TTC549 (cell line): ENCODE data around the gene PDCD1.
"Not testable (repeated sequence)": the region's sequence is repeated elsewhere in the genome, so short reads cannot be mapped to it uniquely, and the experiment has no call there.

Source experiments
- FAIRE-seq: peaks from 2 replicates; lab custom pipeline; 2012; peaks lifted over from hg19 to GRCh38; lab: Jason Lieb, UNC

Gene PDCD1

DNA sequence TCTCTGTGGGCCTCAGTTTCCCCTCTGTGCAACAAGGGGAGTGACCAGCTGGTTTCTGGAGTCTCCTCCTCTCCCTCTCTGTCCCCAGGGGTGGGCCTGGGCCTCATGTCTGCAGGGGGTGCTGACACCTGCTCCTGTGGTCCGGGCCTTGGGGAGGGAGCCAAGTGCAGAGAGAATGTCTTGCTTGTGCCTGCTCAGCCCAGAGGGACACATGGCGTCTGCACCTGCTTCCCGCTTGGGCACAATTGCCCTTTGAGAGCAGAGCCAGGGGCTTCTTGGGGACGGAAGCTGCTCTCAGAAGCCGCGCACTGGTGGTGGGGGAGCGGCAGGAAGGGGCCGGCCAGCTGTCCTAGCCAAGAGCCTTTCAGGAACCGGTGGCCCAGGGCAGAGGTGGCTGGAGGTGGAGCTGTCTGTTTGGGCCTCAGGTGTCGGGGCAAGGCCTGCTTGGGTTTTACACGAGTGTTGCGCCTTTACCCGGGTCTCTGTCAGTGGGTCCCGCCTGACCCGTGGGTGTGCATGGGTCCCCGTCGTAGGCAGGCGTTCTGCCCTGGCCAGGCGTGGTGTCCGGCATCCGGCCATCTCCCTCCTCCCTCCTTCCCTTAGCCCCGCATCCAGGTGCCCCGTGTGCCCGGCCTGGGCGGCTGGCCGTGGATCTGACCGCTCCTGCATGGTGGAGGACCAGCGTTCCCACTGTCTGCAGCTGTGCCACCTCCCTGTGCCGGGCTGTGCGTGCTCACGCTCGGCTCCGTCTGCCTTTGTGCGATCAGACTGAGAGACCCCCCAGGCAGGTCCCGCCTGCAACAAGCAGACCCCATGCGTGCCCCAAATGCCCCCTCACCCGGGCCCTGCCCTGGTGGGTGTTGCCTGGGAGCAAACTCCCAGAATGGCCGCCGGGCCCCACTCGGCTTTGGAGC, 45.7 kb downstream of the PDCD1 start:
- no peak for FAIRE-seq

DNA sequence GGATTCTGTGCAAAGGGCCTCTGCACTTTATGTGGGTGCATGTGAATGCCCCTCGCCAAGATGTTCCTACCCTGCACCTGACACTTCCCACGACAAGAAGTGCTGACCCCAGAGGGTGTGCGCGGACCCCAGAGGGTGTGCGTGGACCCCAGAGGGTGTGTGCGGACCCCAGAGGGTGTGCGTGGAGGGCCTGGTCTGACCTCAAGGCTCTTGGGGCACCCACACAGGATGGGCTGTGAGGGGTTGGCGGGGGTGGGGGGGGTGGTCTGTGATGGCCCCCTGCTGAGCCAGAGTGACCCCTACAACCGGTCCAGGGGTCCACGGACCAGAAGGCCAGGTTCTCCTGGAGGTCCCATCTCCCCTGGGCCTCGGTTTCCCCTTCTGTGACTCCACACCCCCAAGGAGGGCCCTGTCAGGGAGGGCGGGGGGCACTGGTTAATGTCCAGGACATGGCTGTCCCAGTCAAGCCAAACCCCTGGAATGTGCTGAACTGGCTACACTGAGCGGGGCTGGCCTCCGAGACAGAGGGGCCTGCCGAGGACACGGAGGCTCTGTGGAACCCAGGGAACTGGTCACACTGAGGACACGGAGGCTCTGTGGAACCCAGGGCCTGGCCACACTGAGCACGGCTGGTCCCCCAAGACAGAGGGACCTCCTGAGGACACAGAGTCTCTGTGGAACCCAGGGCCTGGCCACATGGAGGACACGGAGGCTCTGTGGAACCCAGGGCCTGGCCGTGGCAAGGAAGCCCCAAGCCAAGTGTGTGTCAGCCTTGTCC, 46.6 kb downstream of the PDCD1 start:
- no peak for FAIRE-seq

DNA sequence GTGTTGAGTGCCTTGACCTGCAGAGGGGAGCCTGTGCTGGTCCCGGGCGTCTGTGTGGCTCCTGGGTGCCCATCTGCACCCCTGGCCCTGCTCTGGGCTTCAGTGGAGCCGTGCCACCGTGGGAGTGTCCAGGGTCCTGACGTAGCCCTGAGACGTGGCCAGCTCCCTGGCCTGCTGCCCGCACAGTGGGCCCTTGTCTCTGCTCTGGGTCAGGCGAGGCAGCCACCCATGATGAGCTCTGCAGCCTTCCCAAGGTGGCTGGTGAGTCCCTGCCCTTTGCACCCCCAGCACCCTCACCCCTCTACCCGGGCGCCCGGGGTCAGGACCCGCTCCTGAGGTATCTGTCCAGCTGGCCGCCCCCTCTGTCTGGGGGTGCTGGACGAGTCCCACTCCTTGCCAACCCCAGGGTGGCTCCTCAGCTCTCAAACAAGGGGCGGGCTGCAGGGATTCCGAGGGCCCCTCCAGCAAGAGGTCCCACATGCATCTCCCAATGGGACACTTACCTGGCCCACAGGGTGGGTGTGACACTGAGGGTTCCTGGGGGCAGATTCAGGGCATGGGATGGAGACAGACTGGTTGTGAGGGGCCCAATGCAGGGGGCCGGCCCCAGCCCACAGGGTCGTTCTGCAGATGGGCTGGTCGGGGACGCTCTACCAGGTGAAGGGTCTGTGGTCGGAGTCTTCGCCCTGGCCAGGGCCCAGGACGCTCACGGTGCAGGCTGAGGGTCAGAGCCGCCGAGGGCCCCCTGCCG, 47.3 kb downstream of the PDCD1 start:
- no peak for FAIRE-seq

DNA sequence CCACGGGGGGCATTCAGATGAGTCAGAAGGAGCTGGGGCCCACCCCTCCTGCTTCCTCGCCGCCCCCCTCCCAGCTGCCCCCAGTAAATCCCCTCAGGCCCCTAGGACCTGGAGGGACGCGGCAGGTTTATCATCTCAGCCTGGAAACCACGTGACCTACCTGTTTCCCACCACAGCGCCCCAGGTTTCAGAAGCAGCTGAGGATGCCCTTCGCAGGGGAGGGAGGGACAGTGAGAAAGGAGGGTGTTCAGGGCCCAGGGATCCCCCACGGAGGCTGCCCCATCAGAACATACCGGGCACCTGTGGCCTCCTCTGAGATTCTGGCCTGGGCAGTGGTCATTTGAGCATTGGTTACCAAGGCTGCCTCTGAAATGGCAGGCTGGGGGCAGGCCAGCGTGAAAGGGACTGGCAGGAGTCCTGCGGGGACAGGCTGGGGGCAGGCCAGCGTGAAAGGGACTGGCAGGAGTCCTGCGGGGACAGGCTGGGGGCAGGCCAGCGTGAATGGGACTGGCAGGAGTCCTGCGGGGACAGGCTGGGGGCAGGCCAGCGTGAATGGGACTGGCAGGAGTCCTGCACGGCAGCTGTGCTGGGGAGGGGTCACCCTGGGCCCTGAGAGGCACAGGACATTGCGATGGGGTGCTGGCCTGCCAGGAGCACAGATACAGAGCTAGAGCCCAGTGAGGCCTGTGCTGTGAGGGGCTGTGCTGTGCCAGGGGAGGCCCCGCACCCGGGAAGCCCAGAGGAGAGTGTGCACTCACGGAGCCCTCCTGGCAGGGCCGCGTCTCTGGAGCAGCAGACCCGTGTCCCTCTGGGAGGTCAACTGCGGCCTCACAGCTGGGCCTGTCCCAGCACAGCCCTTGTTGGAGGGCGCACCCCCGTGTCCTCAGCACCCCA, 48.1 kb downstream of the PDCD1 start:
- no peak for FAIRE-seq

DNA sequence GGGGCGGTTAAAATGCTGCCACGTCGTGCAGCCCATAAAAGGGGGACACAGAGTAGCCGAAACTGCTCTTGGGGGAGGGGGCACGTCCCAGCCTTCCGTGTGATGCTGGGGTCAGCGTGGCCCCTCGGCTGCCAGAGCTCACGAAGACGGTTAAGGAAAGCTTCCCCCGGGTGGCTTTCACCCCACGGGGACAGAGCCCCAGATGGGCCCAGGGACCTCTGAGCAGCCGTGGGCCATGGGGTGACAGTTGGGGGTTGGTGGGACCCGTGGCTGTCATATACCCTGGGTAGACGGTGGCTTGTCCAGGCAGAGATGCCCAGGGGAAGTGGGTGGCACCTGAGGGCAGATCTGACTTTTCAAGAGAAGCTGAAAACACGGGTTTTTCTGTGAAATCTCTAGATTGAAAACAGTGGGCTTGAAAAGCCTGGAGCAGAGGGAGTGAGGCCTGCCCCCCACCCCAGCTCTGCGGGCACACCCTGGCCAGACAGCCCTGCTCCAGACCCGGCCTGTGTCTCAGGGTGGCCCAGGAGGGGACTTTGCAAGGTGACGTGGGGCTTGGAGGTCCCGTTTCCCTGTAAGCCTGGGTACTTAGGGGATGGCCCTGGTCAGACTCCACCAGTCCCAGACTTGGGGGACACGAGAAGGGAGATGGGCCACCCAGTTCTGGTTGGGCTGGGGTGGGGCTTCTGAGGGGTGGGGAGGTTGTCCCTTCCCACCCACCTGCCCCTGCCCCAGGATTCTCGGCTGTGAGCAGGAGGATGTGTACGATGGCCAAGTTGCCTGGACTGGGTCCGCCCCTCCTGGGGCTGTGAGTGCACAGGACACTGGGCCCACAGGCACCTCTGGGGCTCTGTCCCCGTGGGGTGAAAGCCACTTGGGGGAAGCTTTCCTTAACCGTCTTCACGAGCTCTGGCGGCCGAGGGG, 49.0 kb downstream of the PDCD1 start:
- FAIRE-seq, result no peak

DNA sequence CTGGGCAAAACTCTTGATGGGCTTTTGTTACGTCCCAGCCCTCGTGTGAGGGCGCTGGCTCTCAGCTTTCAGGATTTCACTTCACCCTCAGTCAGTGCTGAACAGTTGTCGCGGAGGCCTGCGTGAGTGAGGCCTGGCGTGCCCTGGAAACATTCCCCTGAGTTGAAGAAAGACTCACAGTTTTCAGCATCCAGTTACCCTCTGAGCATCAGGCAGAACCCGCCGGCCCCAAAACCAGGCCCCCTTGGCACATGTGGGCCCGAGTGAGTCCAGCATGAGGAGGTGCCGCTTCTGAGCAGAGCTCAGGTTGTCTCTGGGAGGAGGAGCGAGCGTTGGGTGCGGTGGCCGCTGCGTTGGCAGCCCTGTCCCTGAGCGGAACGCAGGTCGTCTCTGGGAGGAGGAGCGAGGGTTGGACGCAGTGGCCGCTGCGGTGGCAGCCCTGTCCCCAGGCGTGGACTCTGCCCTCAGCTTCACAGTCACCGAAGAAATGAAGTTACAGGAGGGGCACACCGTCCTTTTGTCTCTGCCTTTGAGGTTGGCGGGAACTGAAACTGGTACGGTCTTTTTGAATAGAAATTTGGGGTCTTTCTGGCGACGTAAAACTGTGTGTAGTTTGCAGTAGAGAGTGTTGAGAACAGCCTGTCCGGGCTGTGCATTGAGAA, 49.8 kb downstream of the PDCD1 start, which contains the start of gene NEU4:
TSS of gene NEU4 (plus strand) at position 473 of the 662 bp plus-strand sequence. CDS start 5,292 bp downstream, outside the sequence.
- FAIRE-seq, result no peak

DNA sequence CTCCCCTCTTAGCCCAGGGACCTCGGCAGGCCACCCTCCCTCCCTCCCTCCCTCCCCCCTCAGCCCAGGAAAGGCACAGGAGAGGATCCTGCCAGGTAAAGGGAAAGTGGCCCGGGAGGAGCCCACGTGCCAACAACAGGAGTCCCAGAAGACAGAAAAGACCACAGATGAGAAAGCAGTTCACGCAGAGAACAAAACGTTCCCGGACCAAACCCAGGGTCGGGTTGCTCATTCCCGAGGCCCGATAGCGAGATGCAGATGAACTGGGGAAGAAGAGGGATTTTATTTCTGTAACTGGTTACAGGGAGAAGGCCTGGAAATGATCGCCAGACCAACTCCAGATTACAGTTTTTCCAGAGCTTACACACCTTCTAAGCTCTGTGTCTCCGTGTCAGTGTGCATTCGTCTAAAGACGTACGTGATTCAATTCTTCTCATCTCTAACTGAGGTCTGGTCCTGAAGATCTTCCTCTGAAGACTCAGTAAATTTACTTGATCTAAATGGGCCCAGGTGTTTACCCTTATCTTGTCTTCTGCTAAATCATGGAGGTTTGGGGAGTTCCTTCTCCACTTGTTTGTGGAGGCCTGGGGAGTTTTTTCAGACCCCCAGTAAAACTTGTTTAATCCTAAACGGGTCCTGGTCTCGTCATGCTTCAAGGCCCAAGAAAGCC, 50.5 kb downstream of the PDCD1 start:
- no peak for FAIRE-seq

DNA sequence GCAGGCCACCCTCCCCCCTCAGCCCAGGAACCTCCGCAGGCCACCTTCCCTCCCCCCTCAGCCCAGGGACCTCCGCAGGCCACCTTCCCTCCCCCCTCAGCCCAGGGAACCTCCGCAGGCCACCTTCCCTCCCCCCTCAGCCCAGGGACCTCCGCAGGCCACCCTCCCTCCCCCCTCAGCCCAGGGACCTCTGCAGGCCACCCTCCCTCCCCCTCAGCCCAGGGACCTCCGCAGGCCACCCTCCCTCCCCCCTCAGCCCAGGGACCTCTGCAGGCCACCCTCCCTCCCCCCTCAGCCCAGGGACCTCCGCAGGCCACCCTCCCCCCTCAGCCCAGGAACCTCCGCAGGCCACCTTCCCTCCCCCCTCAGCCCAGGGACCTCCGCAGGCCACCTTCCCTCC, 52.5 kb downstream of the PDCD1 start:
- not testable (repeated sequence) for FAIRE-seq

DNA sequence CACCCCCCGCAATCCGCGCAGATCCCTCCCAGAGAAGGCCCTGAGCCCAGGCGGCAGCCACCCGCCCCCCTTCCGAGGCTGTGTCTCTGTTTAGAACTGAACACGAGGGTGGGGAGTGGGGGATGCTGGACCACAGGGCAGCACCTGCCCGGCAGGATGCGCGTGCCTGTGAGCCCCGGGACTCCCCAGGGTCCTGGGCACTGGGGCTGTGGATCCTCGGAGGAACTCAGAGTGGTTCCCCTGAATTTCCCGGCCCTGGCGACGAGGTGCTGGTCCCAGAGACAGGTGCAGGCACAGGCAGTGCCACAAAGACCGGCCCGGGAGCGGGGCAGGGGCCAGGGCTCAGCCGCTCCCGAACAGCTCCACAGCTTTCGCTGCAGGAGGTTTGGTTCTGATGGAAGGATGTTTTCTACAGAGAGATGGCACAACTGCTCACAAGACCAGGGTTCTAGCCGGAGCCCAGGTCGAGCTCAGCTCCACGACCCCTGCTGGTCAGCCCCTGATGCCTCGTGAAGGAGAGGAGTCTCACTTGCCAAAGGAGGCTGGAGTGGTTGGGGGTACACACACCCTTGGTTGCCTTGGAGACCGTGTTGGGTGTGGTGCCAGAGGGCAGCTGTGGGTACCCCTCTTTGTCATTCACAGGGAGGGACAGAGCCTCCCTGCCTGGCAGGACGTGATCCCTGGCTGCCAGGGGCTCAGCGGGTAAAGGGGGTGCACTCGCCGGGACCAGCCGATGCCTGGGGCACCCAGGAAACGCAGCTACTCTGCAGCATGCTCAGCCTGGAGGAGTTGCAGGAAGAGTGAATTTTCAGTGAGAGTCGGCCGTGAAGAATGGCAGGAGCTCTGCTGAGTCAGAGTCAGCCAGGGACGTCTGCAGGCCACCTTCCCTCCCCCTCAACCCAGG, 54.1 kb downstream of the PDCD1 start:
- no peak for FAIRE-seq

DNA sequence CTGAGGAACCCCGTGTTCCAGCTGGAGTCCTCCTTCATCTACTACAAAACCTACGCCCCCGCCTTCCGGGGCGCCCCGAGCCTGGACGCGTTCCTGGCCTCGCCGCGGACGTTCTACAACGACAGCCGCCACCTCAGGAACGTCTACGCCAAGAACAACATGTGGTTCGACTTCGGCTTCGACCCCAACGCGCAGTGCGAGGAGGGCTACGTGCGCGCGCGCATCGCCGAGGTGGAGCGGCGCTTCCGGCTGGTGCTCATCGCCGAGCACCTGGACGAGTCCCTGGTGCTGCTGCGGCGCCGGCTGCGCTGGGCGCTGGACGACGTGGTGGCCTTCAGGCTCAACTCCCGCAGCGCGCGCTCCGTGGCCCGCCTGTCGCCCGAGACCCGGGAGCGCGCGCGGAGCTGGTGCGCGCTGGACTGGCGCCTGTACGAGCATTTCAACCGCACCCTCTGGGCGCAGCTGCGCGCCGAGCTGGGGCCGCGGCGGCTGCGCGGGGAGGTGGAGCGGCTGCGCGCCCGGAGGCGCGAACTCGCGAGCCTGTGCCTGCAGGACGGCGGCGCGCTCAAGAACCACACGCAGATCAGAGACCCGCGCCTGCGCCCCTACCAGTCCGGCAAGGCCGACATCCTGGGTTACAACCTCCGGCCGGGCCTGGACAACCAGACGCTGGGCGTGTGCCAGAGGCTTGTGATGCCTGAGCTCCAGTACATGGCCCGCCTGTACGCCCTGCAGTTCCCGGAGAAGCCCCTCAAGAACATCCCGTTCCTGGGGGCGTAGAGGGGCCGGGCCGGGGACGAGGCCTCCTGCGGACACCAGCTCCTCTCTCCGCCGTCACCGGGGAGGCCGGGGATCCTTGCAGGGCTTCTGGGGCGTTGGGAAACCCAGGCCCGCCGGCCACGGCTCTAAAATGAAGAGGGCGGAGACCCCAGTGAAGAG, 55.0 kb downstream of the PDCD1 start:
- no peak for FAIRE-seq

DNA sequence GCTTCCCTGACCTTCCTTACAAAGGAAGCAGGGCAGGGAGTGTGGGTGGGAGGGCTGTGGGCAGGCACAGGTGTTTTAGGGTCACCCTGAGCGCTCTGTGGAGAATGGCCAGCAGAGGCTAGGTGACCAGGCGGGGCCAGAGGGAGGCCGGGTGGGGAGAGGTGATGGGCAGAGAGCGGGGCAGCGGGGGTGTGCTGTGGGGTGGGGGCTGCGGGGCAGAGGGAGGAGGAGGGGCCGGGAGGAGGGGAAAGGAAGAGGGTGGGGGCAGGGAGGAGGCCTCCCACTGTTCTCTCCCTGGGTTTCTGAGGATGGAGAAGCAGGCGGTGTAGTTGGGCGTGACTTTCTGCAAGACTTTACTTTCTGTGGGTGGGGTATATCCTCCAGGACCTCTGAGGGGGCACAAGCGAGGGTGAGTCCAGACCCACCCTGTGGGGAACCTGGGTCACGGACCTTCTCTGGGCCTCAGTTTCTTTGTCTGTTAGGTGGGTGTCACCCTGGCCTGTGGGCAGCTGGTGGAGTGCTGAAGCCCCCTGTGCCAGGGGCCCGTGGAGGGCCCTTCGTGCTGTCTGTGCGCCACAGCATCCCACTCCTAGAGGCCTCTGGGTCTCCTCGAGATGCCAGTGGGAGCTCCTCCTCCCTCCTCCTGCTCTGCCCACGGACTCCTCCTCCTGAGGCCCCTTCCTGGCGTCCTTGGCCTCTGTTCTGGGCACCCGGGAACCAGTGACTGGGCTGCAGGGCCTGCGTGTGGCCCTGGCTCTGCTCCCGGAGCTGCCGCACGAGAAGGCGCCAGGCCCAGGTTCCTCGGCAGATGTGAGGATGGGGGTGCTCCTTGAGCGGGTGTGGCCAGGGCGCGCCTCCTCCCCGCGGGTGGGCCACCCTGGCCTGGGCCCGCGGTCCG, 56.0 kb downstream of the PDCD1 start:
- FAIRE-seq, result no peak

DNA sequence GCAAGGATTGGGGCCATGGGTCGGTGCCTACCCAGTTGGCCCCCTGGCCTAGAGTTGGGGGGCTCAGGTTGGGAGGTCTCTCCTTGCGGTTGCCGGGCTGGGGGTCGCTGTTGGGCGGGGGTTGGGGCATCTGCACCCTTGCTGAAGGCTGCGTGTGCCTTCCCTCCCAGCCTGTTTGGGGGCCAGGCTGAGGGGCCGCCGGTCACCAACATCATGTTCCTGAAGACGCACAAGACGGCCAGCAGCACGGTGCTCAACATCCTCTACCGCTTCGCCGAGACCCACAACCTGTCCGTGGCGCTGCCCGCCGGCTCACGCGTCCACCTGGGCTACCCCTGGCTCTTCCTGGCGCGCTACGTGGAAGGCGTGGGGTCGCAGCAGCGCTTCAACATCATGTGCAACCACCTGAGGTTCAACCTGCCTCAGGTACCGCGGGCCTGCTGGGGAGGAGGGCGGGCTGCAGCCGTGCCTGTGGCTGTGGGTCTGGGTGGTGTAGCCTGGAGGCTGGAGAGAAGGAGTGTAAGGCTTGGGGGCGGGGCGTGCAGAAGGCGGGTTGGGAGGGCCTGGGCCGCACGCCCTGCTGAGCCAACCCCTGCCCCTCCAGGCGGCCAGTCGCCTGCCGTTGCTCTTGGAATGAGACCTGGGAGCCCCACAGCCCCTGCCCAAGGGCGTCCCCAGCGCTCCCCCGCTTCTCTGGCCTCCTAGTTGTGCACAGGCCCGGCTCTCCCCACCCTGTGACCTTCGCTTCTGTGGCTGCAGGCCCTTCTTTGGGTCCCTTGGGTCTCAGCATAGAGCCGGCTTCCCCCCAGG, 56.9 kb downstream of the PDCD1 start:
- no peak for FAIRE-seq

DNA sequence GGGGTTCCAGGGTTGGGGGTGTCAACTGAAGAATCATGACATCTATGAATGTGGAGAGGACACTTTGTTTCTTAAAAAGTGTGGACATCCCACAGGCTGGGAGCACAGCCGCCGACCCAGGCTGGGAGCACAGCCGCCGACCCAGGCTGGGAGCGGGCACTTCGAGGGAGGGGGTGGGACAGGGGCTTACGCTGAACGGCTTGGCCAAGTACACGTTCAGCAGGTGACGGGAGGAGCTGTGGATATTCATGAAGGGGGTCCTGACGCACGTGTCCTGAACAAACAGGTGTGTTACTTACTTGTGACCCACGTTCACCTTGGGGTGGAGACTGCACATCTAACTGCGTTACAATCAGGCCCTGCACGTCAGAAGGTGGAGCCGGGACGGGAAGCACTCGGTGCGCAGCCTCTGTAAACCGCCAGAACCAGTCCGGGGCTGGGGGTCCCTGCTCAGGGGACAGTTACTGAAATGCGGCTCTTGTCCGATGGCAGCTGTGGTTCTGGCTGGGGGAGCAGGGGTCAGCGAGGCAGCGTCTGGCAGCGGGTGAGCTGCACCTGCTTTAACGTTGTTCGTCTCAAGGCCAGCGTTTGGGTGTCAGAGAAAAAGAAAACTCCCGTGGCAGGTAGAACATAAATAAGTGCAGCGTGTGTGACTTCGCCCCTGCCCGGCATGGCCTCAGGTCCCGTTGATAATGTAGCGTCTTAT, 58.3 kb downstream of the PDCD1 start:
- not testable (repeated sequence) for FAIRE-seq
